Spleen (tissue), 7 donors: ENCODE results near the gene NECAB3.

Source experiments
- POLR2A ChIP-seq, 3 donors: fragments of 450-650 bp; IDR thresholded peaks; one replicate each; pipeline ENCODE4 v1.5.1; 2017; ENCODE audit warnings: antibody characterized with exemption in 3 of 3, mild to moderate bottlenecking in 1 of 3
- POLR2AphosphoS5 ChIP-seq, 3 donors: sonication (generic); formaldehyde crosslinking; IDR thresholded peaks; one replicate each; pipeline ENCODE4 v1.5.1; 2017; ENCODE audit warnings: antibody characterized with exemption in 3 of 3
- TF ChIP-seq, protein P1 (sequence below), 11 experiments: fragments of 200-600 bp in 7 of 11; fragments of 450-650 bp in 4 of 11; sonication (generic) in 4 of 11; IDR thresholded peaks in 8 of 11; conservative IDR thresholded peaks in 3 of 11; 1 replicate in 7 of 11; 2 replicates in 4 of 11; pipeline versions ENCODE4 v1.4.0 to v1.8.0; 2016 to 2021; ENCODE audit warnings: antibody characterized with exemption in 11 of 11, inconsistent platforms in 4 of 11, mild to moderate bottlenecking in 1 of 11
- donor health status: DM: no; HTN: no; CAD: no; lungs with moderate emphysema.
- donor health status: DM: no; HTN: no; CAD: no.
- donor health status: DM: no; HTN: no; CAD: no.

DNA sequence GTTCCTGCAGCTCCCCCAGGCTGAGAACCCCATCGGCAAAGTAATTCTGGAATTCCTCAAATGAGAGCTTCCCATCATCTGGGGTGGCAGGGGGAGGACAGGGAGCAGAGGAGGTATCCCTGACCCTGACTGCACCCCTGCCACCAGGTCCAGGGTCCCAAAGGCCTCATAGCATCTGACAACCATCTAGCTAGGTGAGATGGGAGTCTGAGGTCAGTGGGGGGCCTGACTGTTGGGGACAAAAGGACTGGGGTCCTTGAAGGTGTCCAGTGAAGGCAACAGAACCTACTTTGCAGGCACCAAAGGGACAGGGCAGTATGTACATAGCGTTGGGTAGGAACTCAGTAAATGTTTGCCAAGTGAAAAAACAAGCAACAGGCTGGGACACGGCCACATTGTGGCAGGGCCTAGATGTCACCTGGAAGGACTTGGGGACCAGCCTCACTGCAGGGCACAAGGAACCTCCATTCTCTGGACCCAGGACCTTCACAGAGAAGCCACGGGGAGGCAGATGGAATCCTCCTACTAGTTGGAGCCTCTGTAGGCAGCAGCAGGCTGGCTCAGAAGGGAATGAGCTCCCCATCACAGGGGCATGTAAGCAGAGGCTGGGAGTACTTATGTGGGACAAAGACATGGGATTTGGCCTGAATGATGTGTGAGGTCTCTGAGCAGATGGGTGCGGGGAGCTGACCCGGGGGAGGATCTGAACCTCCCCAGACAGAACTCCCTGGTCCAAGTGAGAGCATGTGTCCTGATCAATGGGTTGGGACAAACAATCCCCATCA is 3.3 kb downstream of the NECAB3 start:
- TF ChIP-seq, protein P1, sequence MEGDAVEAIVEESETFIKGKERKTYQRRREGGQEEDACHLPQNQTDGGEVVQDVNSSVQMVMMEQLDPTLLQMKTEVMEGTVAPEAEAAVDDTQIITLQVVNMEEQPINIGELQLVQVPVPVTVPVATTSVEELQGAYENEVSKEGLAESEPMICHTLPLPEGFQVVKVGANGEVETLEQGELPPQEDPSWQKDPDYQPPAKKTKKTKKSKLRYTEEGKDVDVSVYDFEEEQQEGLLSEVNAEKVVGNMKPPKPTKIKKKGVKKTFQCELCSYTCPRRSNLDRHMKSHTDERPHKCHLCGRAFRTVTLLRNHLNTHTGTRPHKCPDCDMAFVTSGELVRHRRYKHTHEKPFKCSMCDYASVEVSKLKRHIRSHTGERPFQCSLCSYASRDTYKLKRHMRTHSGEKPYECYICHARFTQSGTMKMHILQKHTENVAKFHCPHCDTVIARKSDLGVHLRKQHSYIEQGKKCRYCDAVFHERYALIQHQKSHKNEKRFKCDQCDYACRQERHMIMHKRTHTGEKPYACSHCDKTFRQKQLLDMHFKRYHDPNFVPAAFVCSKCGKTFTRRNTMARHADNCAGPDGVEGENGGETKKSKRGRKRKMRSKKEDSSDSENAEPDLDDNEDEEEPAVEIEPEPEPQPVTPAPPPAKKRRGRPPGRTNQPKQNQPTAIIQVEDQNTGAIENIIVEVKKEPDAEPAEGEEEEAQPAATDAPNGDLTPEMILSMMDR (IDR thresholded peaks at IDR 0.05 in 8 of 11, conservative IDR thresholded peaks at IDR 0.05 in 3 of 11) = no peak
- TF ChIP-seq POLR2AphosphoS5 (IDR thresholded peaks at IDR 0.05) = no peak
- no peak for TF ChIP-seq POLR2A (IDR thresholded peaks at IDR 0.05)
